GM19193 (cell line): ENCODE data around the gene TSPAN17.

Experiments
- POLR2A ChIP-seq: IDR thresholded peaks from 4 replicates; pipeline ENCODE4 v1.6.1; 2011; ENCODE audit not compliant: insufficient read depth, insufficient read length; ENCODE audit errors: extremely low read depth

TSPAN17 gene

GRCh38 chr5:176661676-176662075, 14.4 kb downstream of the TSPAN17 start:
- TF ChIP-seq POLR2A, result no peak

DNA sequence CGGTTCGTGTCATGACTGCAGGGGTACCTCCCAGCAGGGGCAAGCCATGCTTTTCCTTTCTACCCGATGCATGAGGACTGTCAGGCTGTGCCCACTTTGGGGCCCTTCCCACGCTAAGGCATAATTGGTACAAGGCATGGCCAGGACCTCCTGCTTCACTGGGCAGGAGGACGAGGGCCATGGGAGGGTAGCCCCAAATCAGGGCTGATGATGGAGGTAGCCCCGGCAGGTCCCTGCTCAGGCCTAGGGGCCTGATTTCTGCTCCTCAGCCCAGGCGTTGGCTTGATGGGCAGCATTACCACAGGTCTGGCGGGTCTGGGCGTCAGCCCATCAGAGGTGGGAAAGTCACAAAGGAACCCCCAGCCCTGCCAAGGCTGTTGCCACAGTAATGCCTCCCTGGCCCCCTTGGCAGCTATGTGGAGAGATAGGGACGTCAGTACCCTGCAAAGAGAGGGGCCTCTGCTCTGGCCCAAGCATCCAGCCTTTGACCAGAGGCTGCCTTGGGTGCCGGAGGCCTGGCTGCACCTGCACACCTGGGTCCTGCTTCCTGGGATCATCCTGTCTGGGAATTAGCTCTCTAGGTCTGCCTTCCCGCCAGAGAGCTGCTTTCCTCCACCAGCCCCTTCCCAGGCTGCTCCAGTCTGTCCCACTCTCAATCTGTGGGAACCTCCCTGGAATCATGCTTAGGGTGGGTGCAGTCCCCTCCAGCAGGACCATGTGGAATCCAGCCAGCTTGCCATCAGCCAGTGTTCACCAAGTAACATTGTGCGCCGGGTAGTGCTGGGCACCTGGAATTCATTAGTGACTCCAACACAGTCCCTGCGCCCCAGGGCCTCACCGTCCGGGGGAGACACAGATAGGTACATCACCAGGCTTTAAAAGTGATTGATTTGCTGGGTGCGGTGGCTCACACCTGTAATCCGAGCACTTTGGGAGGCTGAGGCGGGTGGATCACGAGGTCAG, 15.4 kb downstream of the TSPAN17 start:
- TF ChIP-seq POLR2A, result no peak

DNA sequence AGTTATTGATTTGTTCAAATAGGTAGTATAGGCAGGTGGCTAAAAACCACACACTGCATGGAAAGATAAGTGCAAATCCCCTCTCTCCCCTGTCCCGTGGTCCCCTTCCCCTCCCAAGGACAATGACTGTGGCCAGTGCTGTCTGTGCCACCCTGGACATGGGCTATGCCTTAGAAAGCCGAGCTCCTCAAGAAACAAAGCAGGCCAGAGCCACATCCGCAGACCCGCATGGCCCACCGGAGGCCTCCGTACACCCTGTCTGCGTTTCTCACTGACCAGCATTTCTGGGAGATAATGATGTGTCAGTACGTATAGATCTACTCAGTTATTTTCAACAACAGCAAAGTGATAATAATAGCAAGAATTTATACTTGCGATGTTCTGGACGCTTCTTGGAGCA, 16.3 kb downstream of the TSPAN17 start:
- no peak for TF ChIP-seq POLR2A

- TF ChIP-seq POLR2A, result no peak
Observed at GRCh38 chr5:176664479-176664878, 17.2 kb downstream of the TSPAN17 start.

DNA sequence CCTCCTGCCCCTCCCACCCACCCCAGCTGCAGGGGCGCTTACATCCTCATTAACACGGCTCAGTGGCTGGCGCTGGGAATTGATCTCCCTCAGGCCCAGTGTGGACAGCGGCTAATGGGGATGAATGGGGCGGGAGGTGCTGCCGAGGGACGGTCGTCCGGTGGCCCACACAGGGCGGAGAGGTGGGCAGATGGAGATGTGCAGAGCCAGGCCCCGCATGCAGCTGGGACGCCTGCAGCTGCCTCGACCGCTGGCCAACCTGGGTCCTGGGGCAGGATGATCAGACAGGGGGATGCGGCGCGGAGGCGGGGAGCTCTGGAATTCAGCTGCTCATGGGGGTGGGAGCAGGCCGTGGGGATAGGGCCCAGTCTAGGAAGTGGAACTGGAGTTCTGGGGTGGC, 17.6 kb downstream of the TSPAN17 start:
- TF ChIP-seq POLR2A, result no peak

- TF ChIP-seq POLR2A, result no peak
Observed at GRCh38 chr5:176665517-176665916, 18.2 kb downstream of the TSPAN17 start.

- TF ChIP-seq POLR2A, result no peak
Observed at GRCh38 chr5:176667637-176668036, 20.4 kb downstream of the TSPAN17 start.

DNA sequence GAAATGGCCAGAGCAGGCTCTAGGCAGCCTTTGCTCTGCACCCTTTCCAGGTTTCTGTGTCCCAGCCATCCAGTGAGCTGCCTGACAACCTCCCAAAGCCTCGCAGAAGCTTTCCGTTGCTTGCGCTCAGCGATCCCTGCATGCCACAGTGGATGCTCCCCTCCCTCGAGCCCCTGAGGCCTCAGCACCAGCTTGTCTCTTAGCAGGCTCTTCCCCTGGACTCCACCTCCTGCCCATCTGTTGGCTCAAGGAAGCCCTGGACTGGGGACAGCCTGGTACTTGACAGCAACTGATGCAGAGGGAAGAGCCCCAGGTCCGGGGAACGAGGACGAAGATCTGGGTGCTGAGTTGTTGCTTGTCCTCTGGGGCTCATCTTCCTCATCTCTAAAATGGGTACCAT, 23.2 kb downstream of the TSPAN17 start:
- TF ChIP-seq POLR2A, result no peak

DNA sequence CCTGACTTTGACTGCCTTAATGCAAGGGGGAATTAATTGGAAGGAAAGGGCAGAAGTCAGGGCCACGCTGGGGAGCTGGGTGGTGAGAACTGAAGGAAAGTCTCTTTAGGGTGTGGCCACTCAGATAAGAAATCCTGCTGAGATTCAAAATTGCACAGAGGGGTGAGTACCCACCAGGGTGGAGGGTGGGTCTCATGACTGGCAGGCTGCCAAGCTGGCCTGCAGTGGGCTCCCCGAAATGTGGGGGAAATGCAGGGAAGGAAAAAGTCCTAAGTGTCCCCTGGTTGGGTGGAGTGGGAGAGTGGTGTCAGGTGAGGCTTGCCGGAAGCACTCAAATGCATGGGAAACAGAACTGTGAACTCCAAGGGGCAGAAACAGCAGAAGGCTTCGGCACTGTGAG, 24.1 kb downstream of the TSPAN17 start:
- no peak for TF ChIP-seq POLR2A

DNA sequence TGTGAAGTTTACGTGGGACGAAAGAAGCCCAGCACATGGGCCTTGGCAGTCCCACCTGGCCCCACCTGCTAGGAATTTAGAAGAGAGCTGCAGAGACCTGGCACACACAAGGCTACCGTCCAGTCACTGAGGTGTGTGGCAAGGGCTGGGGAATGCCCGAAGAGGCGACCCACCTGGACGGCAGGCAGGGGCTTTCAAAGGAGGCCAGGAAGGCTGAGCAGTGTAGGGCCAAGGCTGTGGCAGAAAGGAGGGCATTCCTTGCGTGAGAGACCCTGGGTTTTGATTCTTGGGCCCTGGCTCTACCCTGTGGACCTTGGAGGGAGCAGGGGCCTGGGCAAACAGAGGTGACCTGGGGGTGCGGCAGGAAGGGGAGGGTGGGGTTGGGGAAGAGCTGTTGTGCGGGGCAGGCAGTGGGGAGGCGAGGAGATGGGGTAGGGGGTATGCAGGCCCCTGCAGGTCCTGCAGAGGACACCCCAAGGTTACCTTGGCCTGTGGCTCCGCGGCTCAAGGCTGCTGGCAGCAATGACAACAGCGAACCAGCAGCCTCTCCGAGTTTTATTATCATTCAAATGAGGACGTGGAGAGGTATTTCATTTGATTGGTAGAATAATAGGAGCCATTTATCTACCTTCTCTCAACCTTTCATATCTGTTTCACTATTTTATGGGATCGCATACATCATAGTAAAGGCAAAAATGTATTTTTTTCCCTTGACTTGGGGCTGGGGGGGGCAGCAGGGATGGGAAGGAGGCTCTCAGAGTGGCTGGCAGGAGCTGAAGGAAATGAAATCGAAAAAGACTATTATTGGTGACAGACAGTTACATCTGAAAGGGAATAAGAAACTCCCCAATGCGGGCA, 24.8 kb downstream of the TSPAN17 start:
- TF ChIP-seq POLR2A, result no peak

GRCh38 chr5:176673651-176674583, 26.6 kb downstream of the TSPAN17 start:
- TF ChIP-seq POLR2A, result no peak

DNA sequence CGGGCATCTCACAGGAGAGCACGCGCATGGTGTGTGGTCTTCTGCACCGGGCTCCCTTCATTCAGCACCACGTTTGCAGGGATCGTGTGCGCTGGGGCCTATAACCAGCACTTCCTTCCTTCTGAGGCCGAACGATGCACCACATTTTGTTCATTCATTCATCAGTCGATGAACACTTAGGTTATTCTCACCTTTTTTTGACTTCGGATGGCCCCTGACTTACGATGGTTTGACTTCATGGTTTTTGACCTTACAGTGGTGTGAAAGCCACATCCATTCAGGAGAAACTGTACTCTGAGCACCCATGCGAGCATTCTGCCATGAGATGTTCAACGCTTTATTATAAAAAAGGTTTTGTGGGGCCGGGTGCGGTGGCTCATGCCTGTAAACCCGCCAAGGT, 27.5 kb downstream of the TSPAN17 start:
- no peak for TF ChIP-seq POLR2A

- no peak for TF ChIP-seq POLR2A
Observed at GRCh38 chr5:176675676-176676360, 28.5 kb downstream of the TSPAN17 start.

- no peak for TF ChIP-seq POLR2A
Observed at GRCh38 chr5:176676361-176676824, 29.1 kb downstream of the TSPAN17 start.
